GM12891 (cell line): Measurements from ENCODE around the gene APOH.

ENCODE experiments used
- DNase-seq: peaks from one replicate; pipeline ENCODE4 v3.0.0; 2011; ENCODE audit warnings: low spot score; ENCODE audit not compliant: insufficient read length
- FAIRE-seq: peaks from 2 replicates; lab custom pipeline; 2011; peaks lifted over from hg19 to GRCh38; lab: Jason Lieb, UNC
- PAX5 ChIP-seq: IDR thresholded peaks from 2 replicates; pipeline ENCODE4 v1.6.1; 2011; ENCODE audit warnings: low read length, moderate library complexity, mild to moderate bottlenecking; ENCODE audit not compliant: insufficient read depth, severe bottlenecking
- POLR2A ChIP-seq: IDR thresholded peaks from 2 replicates; pipeline ENCODE4 v1.6.1; 2011; ENCODE audit warnings: low read depth, low read length, control low read depth
- POLR2AphosphoS5 ChIP-seq: IDR thresholded peaks from 2 replicates; pipeline ENCODE4 v1.6.1; 2011; ENCODE audit warnings: low read depth, low read length, control low read depth
- POU2F2 ChIP-seq: IDR thresholded peaks from 2 replicates; pipeline ENCODE4 v1.6.1; 2011; ENCODE audit warnings: low read depth, mild to moderate bottlenecking, control low read depth, low read length, moderate library complexity
- SPI1 ChIP-seq: IDR thresholded peaks from 2 replicates; pipeline ENCODE4 v1.6.1; 2011; ENCODE audit warnings: low read depth, low read length, control low read depth
- TAF1 ChIP-seq: IDR thresholded peaks from 2 replicates; pipeline ENCODE4 v1.6.1; 2011; ENCODE audit warnings: low read depth, low read length, control low read depth

APOH gene

DNA sequence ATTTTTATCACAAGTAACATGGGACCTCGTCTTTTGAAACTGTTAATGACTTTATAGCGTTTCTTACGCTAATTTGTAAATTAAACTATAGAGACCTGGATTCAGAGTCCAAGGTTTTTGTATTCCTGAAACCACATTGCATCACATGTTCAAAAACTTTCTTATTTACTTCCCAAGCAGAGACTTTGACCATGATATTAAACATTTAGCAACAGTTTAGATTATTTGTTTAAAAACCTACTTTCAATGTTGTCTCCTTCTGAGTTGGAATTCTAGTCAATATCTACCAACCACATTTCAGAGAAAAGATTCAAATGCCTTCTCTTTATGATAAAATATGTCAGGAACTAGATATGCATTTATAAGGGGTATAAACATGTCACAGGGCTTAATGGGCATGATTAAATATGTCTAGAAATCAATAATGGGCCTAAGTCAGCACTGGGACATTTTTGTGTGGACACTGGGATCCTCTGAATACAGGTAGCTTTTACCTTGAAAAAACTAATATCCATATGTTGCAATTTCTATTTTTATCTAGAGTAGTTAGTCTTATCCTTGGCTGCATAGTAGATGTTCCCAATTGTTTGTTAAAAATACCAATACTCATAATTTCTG lies 6.3 kb upstream of the APOH start:
- no peak for FAIRE-seq
- TF ChIP-seq SPI1: no peak
- TF ChIP-seq TAF1: no peak
- TF ChIP-seq POU2F2: no peak
- no peak for TF ChIP-seq POLR2AphosphoS5
- no peak for TF ChIP-seq POLR2A
- TF ChIP-seq PAX5: no peak

DNA sequence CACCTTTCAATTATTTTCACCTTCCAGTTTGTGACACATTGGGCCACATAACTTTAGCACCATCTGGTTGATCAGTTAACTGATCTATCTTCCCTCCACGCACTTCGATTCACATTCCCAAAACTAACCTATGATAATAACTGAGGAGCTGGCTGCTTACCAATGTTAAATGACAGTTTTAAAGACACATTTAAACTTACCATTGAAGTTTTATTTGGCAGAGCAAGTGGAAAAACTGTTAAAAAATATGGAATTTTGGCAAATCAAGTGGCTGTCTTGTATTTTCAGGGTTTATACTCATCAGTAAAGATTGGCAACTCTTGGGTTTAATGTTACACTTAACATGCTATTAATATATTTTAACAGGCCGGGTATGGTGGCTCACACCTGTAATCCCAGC lies 5.4 kb upstream of the APOH start:
- TF ChIP-seq TAF1 (no peak), POLR2AphosphoS5 (no peak), POU2F2 (no peak), POLR2A (no peak), SPI1 (no peak), PAX5 (no peak)
- DNase-seq: no peak
- no peak for FAIRE-seq

More for the DNA sequence above, 6.3 kb upstream of the APOH start:
- DNase-seq: no peak

DNA sequence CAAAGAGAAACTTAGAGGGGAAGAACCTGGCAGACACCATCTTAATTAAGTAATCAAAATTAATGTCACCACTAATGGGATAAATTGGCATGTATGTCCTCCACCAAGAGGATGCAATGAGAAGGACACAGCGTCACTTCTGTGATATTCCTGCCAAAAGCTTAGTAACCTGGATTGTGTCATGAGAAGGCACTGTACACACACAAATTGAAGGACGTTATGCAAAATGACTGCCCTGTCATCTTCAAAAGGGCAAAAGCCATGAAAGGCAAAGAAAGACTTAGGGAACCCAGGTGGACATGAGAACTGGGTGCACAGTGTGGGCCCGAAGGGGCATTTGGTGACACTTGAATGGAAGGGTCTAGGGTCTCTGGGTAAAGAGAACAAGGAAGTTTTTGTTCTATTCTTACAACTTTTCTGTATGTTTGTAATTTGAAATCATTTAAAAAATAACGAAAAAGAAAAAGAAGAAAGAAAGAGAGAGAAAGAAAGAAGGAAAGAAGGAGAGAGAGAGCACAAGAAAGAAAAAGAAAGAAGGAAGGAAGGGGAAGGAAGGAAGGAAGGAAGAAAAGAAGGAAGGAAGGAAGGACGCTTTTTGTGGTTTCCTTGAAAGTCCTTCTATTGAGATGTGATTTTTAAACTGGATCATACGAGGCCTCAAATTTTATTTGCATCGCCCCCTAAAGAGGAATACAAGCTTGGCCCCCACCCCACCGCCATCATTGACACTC lies 4.0 kb upstream of the APOH start:
- TF ChIP-seq POU2F2 (no peak), POLR2AphosphoS5 (no peak), POLR2A (no peak), SPI1 (no peak), PAX5 (no peak)
- no peak for DNase-seq
- FAIRE-seq: no peak

DNA sequence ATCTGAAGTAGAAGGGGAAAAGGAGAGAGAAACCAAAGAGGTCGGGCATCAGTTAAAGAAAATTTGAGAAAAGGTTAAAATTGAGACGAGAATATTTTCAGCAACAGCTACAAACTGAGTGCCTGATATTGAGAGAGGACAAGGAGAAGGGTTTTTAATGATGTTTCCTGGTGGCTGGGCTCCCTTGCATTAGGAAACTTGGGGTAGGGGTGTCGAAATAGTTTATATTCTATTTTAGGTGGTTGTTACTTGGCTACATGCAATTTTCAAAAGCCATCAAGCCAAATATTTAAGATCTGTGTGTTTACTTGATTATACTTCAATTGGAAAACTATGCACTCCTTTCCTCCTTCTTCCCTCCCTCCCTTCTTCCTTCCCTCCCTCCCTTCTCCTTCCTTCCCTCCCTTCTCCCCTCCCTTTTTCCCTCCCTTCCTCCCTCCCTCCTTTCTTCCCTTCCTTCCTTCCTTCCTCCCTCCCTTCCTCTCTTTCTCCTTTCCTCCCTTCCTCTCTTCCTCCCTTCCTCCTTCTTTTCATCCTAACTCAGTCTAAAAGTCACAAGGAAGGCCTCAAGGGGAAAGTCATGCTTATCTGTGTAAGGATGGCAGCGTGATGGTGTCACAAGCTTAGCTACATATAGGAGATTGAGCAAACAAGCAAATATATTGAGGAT lies 1.8 kb upstream of the APOH start:
- no peak for TF ChIP-seq PAX5
- no peak for TF ChIP-seq TAF1
- TF ChIP-seq POLR2AphosphoS5: no peak
- no peak for TF ChIP-seq SPI1
- no peak for TF ChIP-seq POLR2A
- no peak for TF ChIP-seq POU2F2
- FAIRE-seq (no peak), DNase-seq (no peak)

DNA sequence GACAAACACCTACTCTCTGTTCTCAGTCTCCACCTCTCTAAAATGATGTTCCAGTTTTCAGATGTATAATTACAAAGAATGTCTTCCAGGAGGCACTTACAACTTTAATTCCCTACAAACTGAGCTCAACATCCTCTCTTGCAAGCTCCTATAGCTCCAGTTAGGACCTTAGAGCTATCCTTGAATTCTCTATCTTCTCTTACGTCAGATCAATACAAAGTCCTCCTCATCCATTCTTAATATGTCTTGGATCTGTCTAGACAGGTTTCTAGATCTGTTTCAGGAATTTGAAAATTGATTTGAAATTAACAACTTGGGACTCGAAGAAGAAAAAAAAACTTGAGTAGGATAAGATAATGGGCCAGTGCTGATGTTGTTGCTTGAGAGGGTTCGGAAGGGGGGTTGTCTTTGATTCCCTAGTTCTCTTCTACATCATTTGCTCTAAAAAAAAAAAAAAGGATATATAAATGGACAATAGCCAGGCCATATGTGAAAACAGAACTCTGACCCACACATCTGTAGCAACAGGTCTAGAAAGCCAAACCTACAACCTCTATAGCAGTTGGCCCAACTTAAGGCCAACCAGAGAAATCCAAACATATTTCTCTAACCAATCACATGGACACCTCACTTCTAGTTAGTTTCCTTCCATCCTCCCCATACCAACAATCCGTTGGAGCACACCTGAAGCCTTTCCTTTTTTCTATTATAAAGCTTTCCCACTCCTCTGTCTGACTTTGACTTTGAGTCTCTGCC lies 746 bp upstream of the APOH start:
- DNase-seq (no peak), FAIRE-seq (no peak)
- no peak for TF ChIP-seq POU2F2
- no peak for TF ChIP-seq POLR2A
- TF ChIP-seq SPI1: no peak
- TF ChIP-seq POLR2AphosphoS5: no peak
- no peak for TF ChIP-seq TAF1
- TF ChIP-seq PAX5: no peak

DNA sequence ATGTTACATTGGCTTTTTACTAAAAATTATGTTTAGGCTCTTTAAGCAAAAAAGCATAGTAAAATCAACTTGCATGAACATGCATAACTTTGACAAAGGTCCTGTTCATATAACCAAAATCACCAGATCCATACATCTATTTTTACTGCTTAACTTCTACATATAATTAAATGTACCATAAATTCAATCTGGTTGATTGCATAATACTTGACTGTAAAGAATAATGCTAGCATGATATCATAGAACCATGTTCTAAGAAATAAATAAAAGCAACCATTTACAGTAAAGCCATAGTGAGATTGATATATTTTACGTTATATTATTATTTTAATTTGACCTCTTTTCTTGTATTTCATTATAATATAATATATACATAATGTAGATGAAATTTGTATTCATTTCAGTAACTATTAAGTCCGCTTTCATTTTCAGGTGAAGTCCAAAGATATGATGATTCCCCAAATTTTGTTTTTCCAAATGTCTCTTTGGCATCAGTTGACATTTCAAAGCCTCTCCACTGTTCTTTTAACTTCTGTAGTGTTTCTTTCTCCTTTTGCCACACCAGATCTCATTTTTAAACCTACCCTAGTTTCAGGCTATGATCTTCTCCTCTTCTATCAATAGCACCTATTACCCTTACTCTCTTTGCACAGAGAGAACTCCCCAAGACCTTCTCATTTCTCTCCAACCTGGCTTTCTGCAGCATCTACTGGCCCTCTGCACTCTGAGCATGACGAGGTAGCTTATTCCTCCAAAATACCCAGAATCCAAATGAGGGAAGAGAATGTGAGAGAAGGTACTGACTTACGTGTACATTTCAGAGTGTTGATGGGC lies 1.8 kb downstream of the APOH start:
- DNase-seq (no peak), FAIRE-seq (no peak)
- TF ChIP-seq POU2F2 (no peak), POLR2AphosphoS5 (no peak), TAF1 (no peak), PAX5 (no peak), POLR2A (no peak), SPI1 (no peak)

DNA sequence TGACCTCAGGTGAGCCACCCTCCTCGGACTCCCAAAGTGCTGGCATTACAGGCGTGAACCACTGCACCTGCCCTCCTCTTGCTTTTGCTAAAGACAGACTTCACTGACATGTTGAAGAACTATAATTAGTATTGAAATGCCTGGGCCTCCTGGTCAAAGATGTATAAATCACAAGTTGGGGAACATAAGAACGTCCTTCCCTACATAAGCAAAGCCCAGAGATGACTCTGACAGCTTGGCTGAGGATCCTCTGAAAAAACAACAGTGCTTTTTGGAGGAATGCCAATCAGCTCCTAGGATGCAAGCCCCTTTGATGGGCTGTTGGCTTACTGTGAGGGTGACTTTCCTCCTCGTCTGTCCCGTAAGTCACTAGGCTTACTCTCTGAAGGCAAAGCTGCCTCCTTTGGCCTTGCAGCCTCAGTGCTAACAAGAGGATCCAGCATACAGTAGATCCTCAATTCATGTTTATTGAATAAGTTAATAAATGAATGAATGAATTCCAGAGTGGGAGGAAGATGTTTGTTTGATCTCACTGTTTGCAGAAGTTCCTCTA lies 6.3 kb downstream of the APOH start:
- FAIRE-seq (no peak), DNase-seq (no peak)
- TF ChIP-seq POLR2A: no peak
- no peak for TF ChIP-seq POLR2AphosphoS5
- TF ChIP-seq POU2F2: no peak
- TF ChIP-seq SPI1: no peak
- no peak for TF ChIP-seq TAF1
- no peak for TF ChIP-seq PAX5

DNA sequence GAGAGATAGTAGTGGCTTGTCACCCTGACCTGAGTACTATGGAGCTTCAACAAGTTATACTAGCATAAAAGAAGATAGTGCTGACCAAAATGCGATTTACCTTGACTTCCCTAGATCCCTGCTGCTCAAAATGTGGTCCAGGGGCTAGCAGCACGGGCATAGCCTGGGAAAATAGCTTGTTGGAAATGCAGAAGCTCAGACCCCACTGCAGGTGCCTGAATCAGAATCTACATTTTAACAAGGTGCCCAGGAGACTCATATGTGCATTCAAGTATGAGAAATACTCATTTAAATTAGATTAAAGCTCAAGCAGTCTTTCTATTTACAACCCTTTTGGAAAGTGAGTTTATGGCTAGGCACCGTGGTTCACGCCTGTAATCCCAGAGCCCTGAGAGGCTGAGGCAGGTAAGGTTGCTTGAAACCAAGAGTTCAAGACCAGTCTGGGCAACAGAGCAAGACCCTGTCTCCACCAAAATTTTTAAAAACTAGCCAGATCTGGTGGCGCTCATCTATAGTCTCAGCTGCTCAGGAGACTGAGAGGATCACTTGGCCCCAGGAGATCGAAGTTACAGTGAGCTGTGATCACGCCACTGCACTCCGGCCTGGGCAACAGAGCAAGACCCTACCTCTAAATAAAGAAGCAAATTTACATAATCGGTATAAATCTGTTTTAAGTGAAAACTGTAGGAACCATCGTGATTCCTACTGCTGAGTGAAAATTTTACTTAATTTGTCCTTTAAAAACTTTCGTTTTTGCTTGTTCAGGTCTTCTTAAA lies 7.3 kb downstream of the APOH start:
- TF ChIP-seq POLR2AphosphoS5 (no peak), POU2F2 (no peak), SPI1 (no peak), PAX5 (no peak), POLR2A (no peak), TAF1 (no peak)
- DNase-seq (no peak), FAIRE-seq (no peak)
